Measurements from ENCODE around the gene ZNF311.
A peak's percentile ranks its signal among the peaks of the same experiment; 100 is the strongest.

ZNF311 gene

GRCh38 chr6:29005183-29005885 is at the start of gene ZNF311:
TSS of gene ZNF311 (minus strand) at chr6:29005315. CDS start at chr6:29003954, 1,361 bp downstream.
- peak within 1 kb of the TSS; percentile 55 for H3K27ac ChIP-seq
- TF ChIP-seq CTCF (conservative IDR thresholded peaks at IDR 0.05), result no peak

DNA sequence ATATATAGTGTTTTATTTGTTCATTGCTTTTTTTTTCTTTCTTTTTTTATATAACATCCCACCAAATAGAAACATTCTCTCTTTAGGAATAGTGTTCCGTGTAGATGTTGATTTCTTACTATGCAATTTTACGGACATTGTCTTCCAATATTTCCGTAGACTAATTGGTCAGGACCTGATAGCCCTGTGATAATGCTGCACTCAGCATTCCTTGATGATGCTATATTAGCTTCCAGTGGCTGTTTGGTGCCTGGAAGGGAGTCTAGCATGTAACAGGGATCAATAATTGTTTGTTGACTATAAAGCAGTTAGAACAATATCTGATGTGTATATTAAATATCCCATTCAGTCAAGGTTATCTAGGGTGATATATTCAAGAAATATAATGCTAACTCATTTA is 46.6 kb upstream of the ZNF311 start:
- no peak for TF ChIP-seq CTCF (conservative IDR thresholded peaks at IDR 0.05)
- H3K27ac ChIP-seq, result no peak overlapping the region

DNA sequence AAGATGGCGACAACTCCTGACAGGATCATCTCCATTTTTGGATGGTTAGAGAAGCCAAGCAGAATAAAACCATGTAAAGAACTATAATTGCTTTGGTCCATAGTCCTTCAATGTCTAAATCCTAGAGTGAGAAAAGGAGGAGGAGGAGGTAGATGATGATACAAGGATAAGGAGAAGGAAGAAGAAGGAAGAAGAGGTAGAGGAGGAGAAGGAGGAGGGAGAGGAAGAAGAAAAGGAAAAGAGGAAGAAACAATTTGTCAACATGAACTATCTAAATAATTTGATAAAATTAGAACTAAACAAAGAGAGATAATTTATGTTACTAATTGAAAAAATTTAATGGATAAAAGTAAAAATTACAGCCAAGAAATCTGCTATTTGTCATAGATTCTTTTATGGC is 40.0 kb upstream of the ZNF311 start, which contains the start of gene OR2W1:
Gene OR2W1, minus strand, starts transcription at position 101 of the 400 bp plus-strand sequence. Its CDS starts 0 bp downstream, at position 101.
- no peak within 1 kb of the TSS for H3K27ac ChIP-seq
- no peak for TF ChIP-seq CTCF (conservative IDR thresholded peaks at IDR 0.05)

DNA sequence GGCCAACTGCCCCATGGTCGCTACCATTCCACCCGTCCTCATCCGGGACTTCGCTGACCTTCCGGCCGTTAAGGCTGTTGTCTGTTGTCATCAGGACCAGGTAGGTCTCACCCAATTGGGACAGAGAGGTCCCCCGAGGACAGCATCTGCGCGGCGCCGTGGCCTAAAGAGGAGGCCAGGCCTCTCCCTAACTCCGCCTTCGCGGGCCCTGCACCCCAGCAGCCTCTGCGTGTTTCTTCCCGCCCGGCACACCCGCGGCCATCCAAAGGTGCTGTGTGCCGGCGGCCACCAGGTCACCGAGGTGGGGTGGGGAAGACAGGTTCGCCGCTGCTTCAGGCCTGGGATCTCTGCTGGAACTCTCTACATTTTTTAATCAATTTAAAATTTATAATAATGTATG is 30.8 kb upstream of the ZNF311 start:
- no peak overlapping the region for H3K27ac ChIP-seq
- TF ChIP-seq CTCF (conservative IDR thresholded peaks at IDR 0.05), result no peak

DNA sequence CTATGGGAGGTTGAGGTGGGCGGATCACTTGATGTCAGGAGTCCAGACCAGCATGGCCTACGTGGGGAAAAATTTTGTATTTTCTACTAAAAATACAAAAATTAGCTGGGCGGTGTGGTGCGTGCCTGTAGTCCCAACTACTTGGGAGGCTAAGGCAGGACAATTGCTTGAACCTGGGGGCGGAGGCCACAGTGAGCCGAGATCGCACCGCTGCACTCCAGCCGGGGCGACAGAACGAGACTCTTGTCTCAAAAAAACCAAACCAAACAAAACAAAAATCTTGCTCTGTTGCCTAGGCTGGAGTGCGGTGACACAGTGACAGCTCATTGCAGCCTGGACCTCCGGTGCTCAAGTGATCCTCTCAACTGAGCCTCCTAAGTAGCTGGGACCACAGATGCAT is 23.7 kb upstream of the ZNF311 start:
- H3K27ac ChIP-seq, result no peak overlapping the region
- TF ChIP-seq CTCF (conservative IDR thresholded peaks at IDR 0.05), result no peak

DNA sequence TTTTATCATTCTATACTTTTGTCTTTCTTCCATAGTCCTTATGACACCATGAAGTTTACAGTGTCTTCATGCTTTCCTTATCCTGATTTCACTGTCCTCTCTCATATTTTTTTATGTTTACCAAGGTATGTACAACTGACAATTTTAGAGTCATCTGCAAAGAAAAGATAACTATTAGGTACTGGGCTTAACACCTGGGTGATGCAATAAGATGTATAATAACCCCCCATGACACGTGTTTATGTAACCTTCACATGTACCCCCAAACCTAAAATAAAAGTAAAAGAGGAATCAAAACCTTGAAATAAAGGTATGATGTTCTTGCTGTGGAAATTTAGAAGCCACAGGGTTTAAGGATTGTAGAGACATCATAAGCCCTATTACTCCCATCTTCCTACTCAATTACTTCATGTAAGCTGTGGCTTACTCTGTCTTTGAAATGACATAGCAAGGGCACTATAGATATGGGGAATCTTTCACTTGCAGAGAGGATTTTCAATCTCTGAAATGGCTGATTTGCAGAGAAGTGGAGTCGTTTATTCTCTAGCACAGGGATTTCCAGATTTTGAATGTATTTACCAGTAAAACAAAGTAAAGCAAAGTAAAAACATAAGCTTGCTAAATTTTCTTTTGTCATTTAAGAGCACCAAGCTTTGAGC is 20.9 kb upstream of the ZNF311 start:
- H3K27ac ChIP-seq, result no peak overlapping the region
- no peak for TF ChIP-seq CTCF (conservative IDR thresholded peaks at IDR 0.05)

- TF ChIP-seq CTCF (conservative IDR thresholded peaks at IDR 0.05), result no peak
- H3K27ac ChIP-seq, result no peak overlapping the region
These were observed 16.3 kb upstream of the ZNF311 start for GRCh38 chr6:29021434-29021833.
